Neural progenitor cell (in vitro differentiated cells): Measurements from ENCODE around the gene LMAN2L.

Experiments used
- CTCF ChIP-seq: fragments of 200-600 bp; sonication (generic); IDR thresholded peaks from 2 replicates; pipeline ENCODE4 v1.5.1; 2017; ENCODE audit warnings: antibody characterized with exemption, mild to moderate bottlenecking
- EZH2 ChIP-seq: fragments of 200-600 bp; sonication (generic); IDR thresholded peaks from 2 replicates; pipeline ENCODE4 v1.6.1; 2017; ENCODE audit warnings: antibody characterized with exemption, mild to moderate bottlenecking, moderate library complexity
- EZH2phosphoT487 ChIP-seq: fragments of 200-600 bp; sonication (generic); IDR thresholded peaks from 2 replicates; pipeline ENCODE4 v1.6.1; 2017; ENCODE audit warnings: antibody characterized with exemption

- TF ChIP-seq EZH2phosphoT487 (no peak), CTCF (no peak), EZH2 (no peak)
Measured at GRCh38 chr2:96703021-96703751, 36.7 kb downstream of the LMAN2L start.
